GM19239 (cell line): ENCODE results near the gene NFKB1.
A peak's percentile ranks its signal among the peaks of the same experiment; 100 is the strongest.
"Not testable (repeated sequence)": the region's sequence is repeated elsewhere in the genome, so short reads cannot be mapped to it uniquely, and the experiment has no call there.

Source experiments
- DNase-seq: peaks from one replicate; pipeline ENCODE4 v3.0.0; 2011; ENCODE audit warnings: low spot score; ENCODE audit not compliant: insufficient read length
- FAIRE-seq: peaks from 2 replicates; lab custom pipeline; 2011; peaks lifted over from hg19 to GRCh38; lab: Jason Lieb, UNC

Gene NFKB1

DNA sequence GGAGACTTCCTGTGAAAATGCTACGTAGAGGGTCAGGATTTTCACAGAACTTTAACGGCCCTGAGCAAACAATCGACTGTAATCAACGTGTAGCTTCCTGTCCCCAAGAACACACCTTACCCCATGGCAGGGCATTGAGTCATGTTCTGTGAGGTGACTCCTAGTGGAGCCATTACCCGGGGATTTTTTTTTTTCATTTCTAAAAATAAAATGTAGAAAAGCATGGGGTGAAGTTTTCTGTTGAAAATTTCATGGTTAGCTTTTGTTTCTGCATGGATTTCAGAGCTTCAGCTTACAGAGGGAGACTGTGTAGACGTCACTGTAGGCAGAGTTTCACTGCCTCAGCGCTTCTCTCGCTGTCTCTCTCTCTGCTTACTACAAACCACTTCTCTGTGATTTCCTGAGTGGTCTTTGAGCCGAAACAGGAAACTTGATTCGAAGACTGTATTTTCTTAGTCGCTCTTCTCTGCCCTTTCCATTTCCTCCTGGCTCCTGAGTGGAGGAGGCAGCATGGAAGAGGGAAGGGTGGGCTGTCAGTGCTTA is 111.7 kb downstream of the NFKB1 start:
- no peak for FAIRE-seq
- no peak for DNase-seq

DNA sequence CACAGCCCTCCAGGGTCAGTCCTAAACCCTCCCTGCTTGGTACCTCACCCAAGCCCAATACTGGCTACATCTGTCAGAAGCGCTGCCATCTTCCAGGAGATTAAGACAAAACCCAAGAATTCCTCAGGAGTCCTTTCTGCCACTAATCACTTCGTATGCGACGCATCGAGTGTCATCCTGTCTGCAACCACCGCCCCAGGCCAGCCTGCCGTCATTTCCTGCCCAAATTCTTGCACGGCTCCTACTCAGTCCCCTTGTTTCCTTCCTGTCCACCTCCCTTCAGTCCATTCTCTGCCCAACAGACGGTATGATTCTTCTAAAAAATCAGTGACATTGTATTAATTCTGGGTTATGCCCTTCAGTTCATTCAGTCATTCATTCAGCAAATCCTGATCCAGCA is 113.6 kb downstream of the NFKB1 start:
- DNase-seq (no peak), FAIRE-seq (no peak)

GRCh38 chr4:102616636-102617035 is 115.5 kb downstream of the NFKB1 start:
- FAIRE-seq (peak; percentile 26), DNase-seq (no peak)

- FAIRE-seq, DNase-seq: not testable (repeated sequence)
These were observed 117.9 kb downstream of the NFKB1 start for GRCh38 chr4:102619021-102619420.

GRCh38 chr4:102619776-102620631 is 118.8 kb downstream of the NFKB1 start:
- not testable (repeated sequence) for FAIRE-seq, DNase-seq

- FAIRE-seq (no peak), DNase-seq (no peak)
These were observed 119.7 kb downstream of the NFKB1 start for GRCh38 chr4:102620697-102621497.

DNA sequence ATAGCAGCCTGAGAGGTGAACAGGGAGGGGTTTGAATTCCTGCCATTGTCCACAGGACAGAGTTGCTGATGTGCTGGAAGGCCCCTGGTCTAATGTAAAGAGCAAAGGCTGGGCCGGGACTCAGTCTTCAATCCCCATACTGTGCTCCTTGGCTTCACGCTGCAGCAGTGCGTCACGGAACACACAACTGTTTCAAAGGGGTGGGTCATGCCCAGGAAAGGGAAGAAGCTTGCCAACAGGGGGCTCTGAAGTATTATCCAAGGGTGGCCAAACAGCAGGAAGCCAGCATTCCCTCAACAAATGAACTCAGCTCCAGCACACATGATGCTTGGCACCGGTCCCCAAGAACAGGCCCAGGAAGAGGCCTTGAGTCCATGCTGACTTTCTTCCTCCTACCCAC is 122.5 kb downstream of the NFKB1 start:
- no peak for FAIRE-seq

DNA sequence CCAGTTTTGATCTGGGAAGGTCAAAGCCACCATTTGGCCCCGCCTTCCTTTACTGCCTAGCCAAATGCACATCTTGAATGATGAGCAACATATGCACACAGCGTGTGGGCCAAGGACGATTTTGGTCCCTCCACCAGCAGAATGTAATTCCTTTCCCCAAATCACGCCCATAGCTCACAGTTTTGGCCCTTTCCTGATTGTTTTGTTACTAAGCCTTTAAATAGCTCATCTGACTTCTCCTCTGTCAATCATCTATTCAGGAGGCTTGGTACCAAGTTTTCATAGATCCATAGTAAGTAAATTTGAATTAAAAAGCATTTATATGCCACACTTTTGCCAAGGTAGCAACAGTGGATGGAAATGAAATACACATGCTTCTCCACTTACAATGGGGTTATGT is 123.3 kb downstream of the NFKB1 start:
- DNase-seq = no peak

More for the DNA sequence above, 122.5 kb downstream of the NFKB1 start:
- no peak for DNase-seq

DNA sequence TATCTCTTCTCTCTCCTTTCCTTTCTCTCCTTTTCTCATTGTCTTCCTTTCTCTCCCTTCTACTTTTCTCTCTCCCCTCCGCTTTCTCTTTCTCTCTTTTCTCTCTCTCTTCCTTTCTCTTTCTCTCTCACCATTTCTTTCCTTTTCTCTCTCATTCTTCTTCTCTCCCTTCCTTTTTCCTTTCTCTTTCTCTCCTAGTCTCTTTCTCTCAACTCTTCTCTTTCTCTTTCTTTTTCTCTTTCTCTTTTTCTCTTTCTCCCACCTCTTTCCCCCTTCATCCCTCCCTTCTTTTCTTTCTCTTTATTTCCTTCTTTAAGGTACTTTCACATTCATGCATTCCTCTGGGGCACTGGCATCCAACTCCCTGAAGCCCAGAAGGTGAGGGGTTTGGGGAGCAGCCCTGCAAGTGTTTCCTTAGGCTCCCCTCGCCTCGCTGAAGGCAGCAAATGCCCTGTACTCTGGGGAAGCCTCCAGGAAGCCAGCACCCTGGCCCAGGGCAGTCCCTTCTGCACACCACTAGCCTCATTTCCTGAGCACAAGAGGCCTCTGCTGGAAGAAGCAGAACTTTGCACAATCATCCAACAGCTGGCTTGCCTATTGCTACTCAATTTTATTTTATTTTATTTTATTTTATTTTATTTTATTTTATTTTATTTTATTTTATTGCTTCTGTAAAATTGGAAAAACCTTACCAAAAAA is 124.2 kb downstream of the NFKB1 start:
- FAIRE-seq = peak; percentile 78
- peak; percentile 49 for DNase-seq

More for the DNA sequence above, 123.3 kb downstream of the NFKB1 start:
- FAIRE-seq = no peak

- DNase-seq (no peak), FAIRE-seq (no peak)
These were observed 126.8 kb downstream of the NFKB1 start for GRCh38 chr4:102627831-102628523.

DNA sequence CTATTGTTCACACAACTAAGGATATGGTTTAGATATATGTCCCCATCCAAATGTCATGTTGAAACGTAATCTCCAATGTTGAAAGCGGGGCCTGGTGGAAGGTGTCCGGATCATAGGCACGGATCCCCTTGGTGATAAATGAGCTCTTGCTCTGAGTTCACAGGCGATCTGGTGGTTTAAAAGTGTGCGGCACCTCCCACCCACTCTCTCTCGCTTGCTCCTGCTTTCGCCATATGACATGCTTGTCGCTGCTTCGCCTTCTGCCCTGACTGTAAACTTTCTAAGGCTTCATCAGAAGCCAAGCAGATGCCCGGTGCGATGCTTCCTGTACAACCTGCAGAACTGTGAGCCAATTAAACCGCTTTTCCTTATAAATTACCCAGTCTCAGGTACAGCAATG is 128.5 kb downstream of the NFKB1 start:
- DNase-seq = no peak
- FAIRE-seq = no peak

- DNase-seq (no peak), FAIRE-seq (no peak)
These were observed 130.5 kb downstream of the NFKB1 start for GRCh38 chr4:102631616-102632015.

GRCh38 chr4:102632241-102633065 is 131.3 kb downstream of the NFKB1 start:
- DNase-seq (no peak), FAIRE-seq (no peak)

- DNase-seq (no peak), FAIRE-seq (no peak)
These were observed 131.9 kb downstream of the NFKB1 start for GRCh38 chr4:102633100-102633499.

- DNase-seq = no peak
- FAIRE-seq = no peak
These were observed 136.2 kb downstream of the NFKB1 start for GRCh38 chr4:102637391-102637790.

DNA sequence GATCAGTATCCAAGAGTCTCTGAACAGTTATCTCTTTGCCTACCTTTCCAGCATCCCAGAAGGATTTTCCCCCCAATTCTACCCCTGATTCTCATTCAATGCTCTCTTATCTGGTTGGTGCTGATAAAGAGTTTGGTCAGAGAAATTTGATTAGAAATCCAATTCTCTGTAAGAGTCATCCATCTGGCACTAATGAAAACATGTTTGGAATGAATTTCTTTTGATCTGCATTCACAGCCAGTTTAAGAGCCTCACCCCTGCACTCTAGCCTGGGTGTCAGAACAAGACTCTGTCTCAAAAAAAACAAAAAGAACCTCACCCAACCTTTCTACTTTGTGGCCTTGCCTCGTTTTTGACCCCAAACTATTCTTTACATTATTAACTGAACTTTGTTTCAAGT is 137.5 kb downstream of the NFKB1 start:
- FAIRE-seq (no peak), DNase-seq (no peak)

DNA sequence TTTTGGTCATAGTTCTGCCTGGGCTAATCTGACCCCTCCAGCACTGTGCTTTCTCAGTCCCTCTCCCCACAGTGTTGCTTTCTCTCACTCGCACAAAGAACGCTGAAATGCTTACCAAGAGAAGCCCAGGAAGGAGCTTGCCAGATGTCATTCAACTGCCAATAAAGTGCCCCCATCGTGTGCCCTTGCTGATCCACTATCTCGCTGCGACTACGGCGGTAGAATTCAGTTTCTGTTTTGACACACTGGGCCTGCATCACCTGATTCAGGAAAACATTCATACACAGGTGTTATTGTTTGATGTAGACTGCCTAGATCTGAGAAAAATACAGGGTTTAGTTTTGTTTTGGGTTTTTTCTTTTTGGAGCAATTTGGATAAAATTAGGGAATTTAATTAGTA is 138.4 kb downstream of the NFKB1 start:
- FAIRE-seq = no peak

DNA sequence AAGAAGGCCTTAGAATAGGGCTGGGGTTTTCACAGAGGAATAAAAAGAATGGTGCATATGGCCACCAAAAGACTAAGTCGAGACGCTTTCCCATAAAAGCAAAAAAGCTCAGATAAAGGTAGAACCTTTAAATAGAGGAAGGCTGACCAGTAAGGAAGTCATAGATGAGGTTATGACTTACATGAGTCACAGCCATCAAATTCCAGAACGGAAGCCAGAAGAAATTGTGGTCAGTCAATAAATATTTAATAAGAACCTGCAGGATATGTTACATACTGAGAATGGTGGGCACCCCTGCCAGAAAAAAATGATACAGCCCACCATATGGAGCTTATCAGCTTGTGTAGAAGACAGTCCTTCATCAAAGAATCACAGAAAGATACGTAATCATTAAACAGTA is 139.5 kb downstream of the NFKB1 start:
- FAIRE-seq = no peak
- no peak for DNase-seq

More for the DNA sequence above, 138.4 kb downstream of the NFKB1 start:
- no peak for DNase-seq

GRCh38 chr4:102641793-102642192 is 140.6 kb downstream of the NFKB1 start:
- FAIRE-seq = no peak

More at GRCh38 chr4:102641793-102642192, 140.6 kb downstream of the NFKB1 start:
- DNase-seq = no peak
